AG04449 (cell line): ENCODE measurements around the gene KRTAP10-3.

ENCODE experiments used
- CTCF ChIA-PET: fragments of 350-600 bp; formaldehyde crosslinking; extraction: SDS; loops from one replicate; lab custom pipeline; 2021; ENCODE audit warnings: antibody characterized with exemption; lab: Yijun Ruan, JAX
- POLR2A ChIA-PET: fragments of 400-600, 350-600 bp; formaldehyde crosslinking; extraction: SDS; loops from one replicate; lab custom pipeline; 2020; ENCODE audit warnings: antibody characterized with exemption, inconsistent platforms; lab: Yijun Ruan, JAX
- DNase-seq: peaks from one replicate; pipeline ENCODE4 v3.0.0-alpha.2; 2010; ENCODE audit warnings: low read depth, low spot score
- H3K4me3 ChIP-seq: 2 replicates; pipeline ENCODE4 v1.5.1; 2011; ENCODE audit warnings: low read depth, mild to moderate bottlenecking, control low read depth, low read length
- TF ChIP-seq, protein P1 (sequence below): IDR thresholded peaks from one replicate; pipeline ENCODE4 v1.5.1; 2011; ENCODE audit warnings: mild to moderate bottlenecking, moderate library complexity, low read length, control low read depth, inconsistent platforms; ENCODE audit not compliant: insufficient read depth; ENCODE audit errors: missing control alignments

KRTAP10-3 gene

DNA sequence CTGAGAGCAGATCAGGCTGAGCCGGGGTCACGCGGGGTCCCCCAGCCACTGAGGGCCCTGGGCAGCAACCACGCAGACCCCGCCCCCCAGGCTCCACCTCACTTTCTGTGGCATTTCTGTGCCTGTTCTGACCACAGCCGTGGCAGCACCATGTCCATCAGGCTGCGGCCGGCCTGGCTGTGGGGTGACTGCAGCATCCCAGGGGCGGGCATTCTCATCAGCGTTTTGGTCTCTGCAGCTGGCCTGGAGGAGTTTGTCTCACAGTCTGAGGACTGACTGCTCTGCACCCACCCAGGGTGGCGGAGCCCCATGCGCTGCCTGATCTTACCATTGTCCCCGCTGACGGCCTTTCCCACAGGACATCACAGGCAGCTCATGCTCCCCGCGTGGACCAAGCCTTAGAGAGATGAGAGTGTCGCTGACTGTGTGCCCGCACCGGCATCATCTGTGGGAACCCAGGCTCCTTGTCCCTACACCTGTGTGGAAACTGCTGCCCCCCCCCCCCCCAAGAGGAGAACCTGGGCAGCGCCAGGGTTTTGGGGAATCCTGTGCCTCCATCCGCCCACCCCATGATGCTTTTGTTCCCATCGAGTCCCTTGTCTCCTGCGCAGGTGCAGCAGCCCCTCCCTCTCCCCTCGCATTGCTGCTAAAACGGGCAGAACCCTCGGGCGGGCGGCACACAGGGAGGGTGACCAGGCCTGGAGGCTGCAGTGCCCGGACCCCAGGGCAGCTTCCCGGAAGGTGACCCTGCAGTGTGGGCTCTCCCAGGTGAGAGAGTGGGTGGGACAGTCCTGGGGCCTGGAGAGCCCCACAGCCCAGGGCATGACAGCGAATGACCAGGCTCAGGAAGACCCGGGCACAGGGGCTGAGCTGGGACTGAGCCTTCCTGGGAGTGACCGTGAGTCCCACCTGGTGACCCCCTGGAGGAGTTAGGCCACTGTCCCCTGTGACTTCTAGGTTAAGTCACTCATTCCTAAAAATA is 20.4 kb downstream of the KRTAP10-3 start:
- no peak for DNase-seq
- CTCF ChIA-PET = no interaction called here
- TF ChIP-seq, protein P1, sequence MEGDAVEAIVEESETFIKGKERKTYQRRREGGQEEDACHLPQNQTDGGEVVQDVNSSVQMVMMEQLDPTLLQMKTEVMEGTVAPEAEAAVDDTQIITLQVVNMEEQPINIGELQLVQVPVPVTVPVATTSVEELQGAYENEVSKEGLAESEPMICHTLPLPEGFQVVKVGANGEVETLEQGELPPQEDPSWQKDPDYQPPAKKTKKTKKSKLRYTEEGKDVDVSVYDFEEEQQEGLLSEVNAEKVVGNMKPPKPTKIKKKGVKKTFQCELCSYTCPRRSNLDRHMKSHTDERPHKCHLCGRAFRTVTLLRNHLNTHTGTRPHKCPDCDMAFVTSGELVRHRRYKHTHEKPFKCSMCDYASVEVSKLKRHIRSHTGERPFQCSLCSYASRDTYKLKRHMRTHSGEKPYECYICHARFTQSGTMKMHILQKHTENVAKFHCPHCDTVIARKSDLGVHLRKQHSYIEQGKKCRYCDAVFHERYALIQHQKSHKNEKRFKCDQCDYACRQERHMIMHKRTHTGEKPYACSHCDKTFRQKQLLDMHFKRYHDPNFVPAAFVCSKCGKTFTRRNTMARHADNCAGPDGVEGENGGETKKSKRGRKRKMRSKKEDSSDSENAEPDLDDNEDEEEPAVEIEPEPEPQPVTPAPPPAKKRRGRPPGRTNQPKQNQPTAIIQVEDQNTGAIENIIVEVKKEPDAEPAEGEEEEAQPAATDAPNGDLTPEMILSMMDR = no peak
- POLR2A ChIA-PET = no interaction called here
- H3K4me3 ChIP-seq = no peak overlapping the region

DNA sequence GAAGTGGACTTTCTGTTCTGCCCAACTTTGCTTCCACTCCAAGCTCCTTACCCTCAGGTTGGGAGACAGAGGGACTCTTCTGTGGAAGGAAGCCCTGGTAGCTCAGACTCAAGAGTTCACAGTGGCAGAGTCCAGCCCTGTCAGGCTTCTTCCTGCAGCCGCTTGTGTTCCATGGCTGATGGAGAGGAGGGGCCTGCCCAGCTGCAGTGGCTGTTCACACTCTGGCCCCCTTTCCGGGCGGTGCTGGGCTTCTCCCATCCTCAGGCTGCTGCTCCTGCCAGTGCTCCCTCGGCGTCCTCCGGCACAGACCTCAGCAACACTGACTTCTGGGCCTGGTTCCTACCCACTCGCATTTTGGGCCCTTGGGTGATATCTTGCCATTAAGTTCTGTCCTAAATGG is 22.6 kb downstream of the KRTAP10-3 start:
- no peak for DNase-seq
- POLR2A ChIA-PET = no interaction called here
- CTCF ChIA-PET = interaction anchor here (1.4 kb wide), 1 partner anchor 26 kb away, joined by 7 read pairs; no protein-coding TSS in a partner anchor
- H3K4me3 ChIP-seq = no peak overlapping the region
- TF ChIP-seq, protein P1 = no peak

DNA sequence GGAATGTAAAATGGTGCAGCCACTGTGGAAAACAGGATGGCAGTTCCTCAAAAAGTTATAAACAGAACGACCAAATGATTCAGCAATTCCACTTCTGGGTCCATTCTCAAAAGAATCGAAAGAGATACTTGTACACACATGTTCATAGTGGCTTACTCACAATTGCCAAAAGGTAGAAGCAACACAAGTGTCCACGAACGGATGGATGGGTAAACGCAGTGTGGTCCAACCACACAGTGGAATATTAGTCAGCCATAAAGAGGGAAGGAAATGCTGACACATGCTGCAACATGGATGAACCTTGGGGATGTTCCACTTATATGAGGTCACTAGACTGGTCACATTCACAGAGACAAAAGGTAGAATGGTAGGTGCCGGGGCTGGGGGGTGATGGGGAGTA is 23.9 kb downstream of the KRTAP10-3 start:
- ChIA-PET CTCF (no interaction called here), POLR2A (no interaction called here)
- no peak overlapping the region for H3K4me3 ChIP-seq
- TF ChIP-seq, protein P1 = no peak
- DNase-seq = no peak

- CTCF ChIA-PET = no interaction called here
- no peak for DNase-seq
- TF ChIP-seq, protein P1 = no peak
- H3K4me3 ChIP-seq = no peak overlapping the region
- POLR2A ChIA-PET = no interaction called here
Measured at GRCh38 chr21:44533891-44534627, 24.5 kb downstream of the KRTAP10-3 start.

GRCh38 chr21:44533121-44533890 is 25.3 kb downstream of the KRTAP10-3 start:
- TF ChIP-seq, protein P1 = no peak
- ChIA-PET POLR2A (no interaction called here), CTCF (no interaction called here)
- no peak overlapping the region for H3K4me3 ChIP-seq
- DNase-seq = no peak
